NCI-H524 treated with DMSO at 0.1 percent for 48 hours (cell line): ENCODE data around the gene FAM83F.
"Not testable (repeated sequence)": the region's sequence is repeated elsewhere in the genome, so short reads cannot be mapped to it uniquely, and the experiment has no call there.

ENCODE experiments used
- DNase-seq: peaks from one replicate; lab custom pipeline; 2025; lab: John Stamatoyannopoulos, UW

The FAM83F gene

GRCh38 chr22:39966470-39966869, 28.3 kb upstream of the FAM83F start:
- no peak for DNase-seq

DNA sequence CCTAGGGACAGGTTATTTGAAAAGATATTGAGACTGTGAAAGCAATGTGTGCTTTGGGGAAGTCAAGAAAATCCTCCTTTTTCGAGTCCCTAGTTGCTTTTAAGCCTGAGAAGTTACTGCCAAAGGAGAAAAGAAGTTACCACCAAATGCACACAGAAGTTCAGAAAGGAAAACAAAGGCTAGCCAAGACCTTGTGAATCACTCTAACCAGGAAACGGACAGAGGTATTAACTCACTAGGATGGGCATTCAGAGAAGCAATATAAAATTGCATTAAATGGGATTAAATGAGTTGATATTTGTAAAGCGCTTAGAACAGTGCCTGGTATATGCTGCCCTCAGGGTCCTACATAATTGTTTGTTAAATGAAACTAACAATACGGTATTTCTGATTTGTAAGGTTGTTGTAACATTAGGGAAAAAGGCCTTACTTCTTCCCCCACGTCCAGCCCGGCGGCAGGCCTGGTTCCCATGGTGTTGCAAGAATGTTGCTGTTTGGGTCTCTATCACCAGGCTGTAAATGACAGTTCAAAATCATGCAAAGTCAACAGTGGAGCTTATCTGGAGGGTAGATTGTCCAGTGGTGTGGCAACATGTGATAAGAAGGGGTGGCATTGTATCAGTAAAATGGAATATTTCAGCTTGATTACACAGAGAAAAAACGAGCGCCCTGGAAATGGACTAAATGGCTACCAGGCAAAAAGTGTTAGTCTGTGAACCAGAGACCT, 27.5 kb upstream of the FAM83F start:
- no peak for DNase-seq

DNA sequence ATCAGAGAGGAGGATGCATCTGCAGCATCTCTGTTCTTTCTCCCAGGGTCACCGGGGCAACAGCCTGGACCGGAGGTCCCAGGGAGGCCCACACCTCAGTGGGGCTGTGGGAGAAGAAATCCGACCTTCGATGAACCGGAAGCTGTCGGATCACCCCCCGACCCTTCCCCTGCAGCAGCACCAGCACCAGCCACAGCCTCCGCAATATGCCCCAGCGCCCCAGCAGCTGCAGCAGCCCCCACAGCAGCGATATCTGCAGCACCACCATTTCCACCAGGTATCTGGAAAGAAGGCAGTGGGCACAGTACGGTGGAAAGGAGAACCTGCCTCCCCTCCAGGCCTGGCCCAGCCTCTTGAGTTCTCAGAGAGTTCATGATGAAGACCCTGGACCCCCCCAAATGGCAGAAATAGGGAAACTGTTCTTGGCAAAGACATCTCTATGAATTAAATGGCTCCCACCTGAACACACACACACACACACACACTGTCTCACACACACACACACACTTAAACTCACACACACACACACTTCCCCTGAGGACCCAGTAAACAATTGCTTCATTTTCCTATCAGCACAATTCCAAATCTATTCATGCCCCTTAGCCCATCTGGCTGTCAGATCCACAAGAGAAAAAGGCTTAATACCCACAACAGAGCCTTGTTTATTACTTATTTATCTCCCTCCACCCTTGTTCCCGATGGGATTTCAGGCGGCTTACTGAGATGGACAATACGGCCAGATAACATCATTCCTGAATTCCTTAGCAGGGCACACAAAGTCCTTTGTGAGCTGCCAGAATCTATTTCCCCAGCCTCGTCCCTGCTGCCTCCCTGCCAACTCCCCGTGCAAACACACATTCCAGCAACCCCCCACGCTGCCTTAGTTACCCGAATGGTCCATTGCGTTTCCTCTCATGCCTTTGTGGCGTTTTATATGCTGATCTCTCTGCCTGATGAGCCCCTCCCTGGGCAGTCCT, 26.5 kb upstream of the FAM83F start:
- DNase-seq: no peak

- no peak for DNase-seq
These were observed 24.0 kb upstream of the FAM83F start for GRCh38 chr22:39970742-39971141.

DNA sequence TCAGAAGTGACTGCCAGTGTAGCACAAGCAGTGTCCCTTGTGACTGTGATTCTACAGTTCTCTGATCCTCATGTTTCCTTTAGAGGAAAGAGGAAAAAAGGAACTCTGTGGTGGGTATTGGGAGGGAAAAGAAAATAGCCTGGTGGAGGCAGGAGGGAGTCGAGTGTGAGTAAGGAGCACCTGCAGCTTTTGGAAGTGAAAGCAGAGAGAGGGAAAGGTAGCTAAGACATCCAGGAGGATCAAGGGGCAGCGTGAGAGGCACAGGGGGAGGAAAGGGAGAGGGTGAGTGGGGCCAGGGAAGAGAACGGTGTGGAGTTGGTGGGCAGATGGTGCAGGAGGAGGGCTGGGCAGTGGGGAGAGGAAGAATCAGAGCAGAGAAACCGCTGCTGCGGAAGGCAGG, 22.1 kb upstream of the FAM83F start:
- DNase-seq: no peak

DNA sequence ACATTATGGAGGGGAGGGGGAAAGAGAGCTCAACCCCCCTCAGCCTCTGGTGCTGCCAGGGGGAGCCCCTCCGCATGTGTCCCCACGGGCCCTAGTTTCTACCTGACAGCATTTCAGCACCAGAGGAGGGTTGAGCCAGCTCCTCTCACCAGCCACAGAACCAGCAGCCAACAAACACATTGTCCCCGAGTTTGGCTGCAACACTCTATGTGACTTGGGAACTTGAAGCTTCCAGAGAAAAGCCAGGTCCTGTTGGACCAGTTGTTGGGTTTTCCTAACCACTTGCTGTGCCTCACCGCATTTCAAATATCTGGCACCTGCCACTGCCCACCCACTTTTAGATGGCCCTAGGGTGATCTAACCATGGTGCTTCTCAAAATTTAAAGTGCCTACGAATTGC, 21.1 kb upstream of the FAM83F start:
- DNase-seq: no peak

DNA sequence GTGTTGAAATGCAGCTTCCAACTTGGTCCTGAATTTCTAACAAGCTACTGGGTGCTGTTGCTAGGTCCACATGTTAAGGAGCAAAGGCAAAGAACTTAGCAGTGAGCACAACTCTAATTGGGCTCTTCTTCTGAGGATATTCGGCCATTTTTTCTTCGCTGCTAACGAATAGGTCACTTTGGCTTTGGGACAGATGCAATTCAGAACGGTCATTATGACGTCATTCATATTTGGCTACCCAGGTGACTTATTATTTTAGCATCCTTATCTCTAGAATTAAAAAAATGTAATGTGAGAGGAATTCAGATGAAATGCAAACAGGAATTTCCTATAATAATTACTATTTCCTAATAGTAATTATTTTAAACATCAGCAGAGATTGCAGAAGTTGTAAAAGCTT, 20.7 kb upstream of the FAM83F start:
- DNase-seq: no peak

DNA sequence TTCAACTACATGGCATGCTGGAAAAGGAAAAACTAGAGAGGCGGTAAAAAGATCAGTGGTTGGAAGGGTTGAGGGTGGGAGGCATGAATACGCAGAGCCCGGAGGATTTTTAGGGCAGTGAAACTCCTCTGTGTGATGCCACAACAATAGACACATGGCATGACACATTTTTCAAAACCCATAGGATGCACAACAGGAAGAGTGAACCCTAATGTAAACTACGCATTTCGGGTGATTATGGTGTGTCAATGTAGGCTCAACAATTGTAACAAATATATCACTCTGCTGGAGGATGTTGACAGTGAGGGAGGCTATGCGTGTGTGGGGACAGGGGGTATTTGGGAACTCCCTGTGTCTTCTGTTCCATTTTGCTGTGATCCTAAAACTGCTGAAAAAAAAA, 15.7 kb upstream of the FAM83F start:
- no peak for DNase-seq

GRCh38 chr22:39979458-39979857, 15.3 kb upstream of the FAM83F start:
- no peak for DNase-seq

DNA sequence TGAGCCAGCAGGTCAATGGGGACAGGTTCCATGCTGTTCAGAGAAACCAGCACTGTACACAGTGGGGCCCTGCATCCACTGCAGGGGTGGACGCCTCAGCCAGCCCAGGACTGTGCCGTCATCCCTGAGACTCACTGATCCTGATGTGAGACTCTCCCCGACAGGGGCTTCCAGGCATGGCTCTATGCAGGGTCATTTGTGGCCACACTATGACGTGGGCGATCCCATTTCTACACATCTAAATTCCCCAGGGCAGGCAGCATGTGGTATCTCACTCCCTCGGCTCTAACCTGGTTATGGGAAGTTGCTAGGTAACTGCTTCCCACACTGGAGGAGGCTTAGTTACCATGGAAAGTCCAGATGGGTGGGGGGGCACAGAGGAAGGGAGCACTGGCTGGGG, 14.2 kb upstream of the FAM83F start:
- DNase-seq: no peak

- DNase-seq: no peak
These were observed 11.4 kb upstream of the FAM83F start for GRCh38 chr22:39983346-39983745.

GRCh38 chr22:39984006-39984405, 10.7 kb upstream of the FAM83F start:
- DNase-seq: no peak

- DNase-seq: no peak
These were observed 10.0 kb upstream of the FAM83F start for GRCh38 chr22:39984746-39985145.

- DNase-seq: no peak
These were observed 9.2 kb upstream of the FAM83F start for GRCh38 chr22:39985383-39986035.

DNA sequence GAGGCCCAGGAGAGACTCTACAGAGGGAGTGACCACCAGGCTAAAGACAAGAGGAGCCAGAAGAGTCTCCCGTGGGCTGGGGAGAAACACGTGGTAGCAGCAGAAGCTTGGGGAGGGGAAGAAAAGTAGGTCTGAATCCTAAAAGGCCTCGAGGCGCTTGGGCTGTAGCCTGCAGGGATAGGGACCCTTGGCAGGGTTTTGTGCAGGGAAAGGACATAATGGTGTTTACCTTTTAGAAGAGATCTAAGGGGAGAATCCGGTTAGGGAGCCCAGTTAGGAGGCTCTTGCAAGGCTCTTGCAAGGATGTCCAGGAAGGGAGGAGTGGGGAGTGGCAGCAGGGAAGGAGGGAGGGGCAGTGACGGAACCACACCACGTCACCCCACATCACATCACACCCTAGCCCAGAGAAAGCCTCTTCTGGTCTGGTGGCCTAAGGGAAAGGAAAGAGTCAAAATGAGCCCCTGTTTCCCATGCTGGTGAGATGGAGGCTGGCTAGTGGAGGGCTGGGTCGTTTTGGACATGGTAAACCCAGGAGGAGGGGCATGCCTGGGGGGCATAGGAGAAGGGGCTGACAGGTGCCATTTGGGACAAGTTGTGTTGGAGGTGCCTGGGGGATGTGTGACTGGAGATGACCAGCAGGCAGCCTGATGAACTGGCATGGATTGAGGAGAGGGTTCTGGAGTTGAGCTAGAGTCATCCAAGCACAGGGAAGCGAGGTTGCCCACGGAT, 6.2 kb upstream of the FAM83F start:
- DNase-seq: no peak

DNA sequence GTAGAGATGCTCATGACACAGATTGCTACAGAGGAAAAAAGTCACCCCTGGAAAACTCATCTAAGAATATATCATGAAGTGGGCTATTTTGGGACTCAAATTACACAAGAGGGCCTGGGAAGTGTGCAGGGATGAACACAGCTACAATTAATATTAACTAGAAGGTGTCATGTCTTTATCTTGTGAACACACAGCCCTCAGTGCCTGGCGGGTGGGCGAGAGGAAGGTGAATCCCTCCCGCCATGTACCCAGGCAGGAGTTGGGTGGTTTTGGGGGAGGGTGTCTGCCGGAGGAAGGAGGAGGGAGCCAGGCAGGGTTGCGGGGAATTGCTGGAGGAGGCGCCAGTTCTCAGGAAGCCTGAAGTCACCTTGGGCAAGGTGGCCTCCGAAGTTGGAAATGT, 5.1 kb upstream of the FAM83F start:
- DNase-seq: no peak

DNA sequence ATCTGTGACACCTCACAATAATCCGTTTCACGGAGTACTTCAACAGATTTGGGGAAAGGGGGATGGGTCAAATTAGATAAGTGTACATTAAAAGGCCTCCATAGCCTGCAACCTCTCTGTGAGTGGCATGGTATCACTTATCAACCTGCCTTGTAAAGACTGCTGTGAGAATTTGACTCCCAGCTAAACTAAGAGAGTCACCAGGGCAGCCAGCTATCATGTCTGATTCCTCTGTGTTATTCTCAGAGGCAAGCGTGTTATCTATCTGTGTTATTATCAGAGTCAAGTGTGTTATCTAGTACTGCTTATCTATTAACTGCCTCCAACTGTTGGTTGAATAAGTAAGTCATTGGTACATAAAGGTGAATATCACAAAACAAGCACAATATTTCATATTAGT, 4.1 kb upstream of the FAM83F start:
- DNase-seq: no peak

GRCh38 chr22:39991159-39991860, 3.4 kb upstream of the FAM83F start:
- no peak for DNase-seq

GRCh38 chr22:39992088-39992826, 2.5 kb upstream of the FAM83F start:
- DNase-seq: no peak

GRCh38 chr22:39992894-39993293, 1.9 kb upstream of the FAM83F start:
- not testable (repeated sequence) for DNase-seq
